ENCODE measurements around the gene SNX5. TPM values are rescaled to one million over a fixed set of nuclear protein-coding genes. Genes with fewer than 3 reads are reported as not detected.

SNX5 gene
- total RNA-seq, 1 experiment from 2014 or later: 159 TPM

DNA sequence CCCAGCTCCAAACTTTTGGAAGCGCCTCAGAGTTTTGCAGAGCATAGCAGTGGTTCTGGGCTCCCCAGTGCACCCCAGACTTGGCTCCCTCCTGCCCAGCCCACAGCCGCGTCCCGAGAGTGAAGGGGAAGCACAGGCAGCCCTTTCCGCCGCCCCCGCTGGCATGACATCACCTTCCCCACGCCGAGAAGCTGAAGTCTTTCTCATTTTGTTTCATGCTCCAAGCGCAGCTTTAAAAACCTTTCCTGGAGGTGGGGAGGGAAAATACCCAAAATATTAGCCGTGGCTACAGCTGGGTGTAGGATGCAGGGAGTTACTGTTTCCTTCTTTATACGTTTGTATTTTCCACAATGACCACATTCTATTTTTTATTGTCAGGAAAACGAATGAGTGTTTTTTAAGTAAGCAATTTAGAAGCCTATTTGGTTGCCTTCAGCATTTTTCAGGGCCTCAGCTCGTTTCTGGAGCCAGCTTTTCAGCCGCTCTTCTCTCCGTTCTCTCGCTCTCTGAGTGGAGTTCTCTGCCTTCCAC is 72.9 kb downstream of the SNX5 start:
- no peak overlapping the region for H3K4me2 ChIP-seq (ENCODE audit: low read length)
- no peaks in the 10 kb centered on the region for H4K20me1 ChIP-seq (ENCODE audit: insufficient read depth)
- H3K36me3 ChIP-seq (ENCODE audit: control insufficient read depth in 1 of 2, insufficient read depth in 2 of 2, low read length in 2 of 2): no peaks in the 10 kb centered on the region
- H3K79me2 ChIP-seq (ENCODE audit: insufficient read depth, low read length): no peaks in the 10 kb centered on the region
- DNase-seq (ENCODE audit: low read depth, low spot score): no peak
- CTCF ChIA-PET: no interaction called here
- H3K9me2 ChIP-seq (ENCODE audit: insufficient read depth): no peaks in the 10 kb centered on the region
- RAD21 ChIA-PET (ENCODE audit: low non-redundant PET in 1 of 2, low total read pairs in 2 of 2, uncharacterized antibody in 2 of 2, unreplicated experiment in 2 of 2): no interaction called here
- ATAC-seq: no peak
- peaks cover 0 to 3% of the 10 kb centered on the region in 2 experiments; a peak in 1 of 4 replicates for H3K4me1 ChIP-seq (ENCODE audit: control insufficient read depth in 1 of 2, insufficient read depth in 2 of 2, low read length in 2 of 2)
- peaks cover 0 to 6% of the 10 kb centered on the region in 2 experiments; a peak in 1 of 4 replicates for H3K9me3 ChIP-seq (ENCODE audit: control insufficient read depth in 1 of 2, insufficient read depth in 1 of 2, low read depth in 1 of 2, low read length in 2 of 2)
- POLR2A ChIA-PET: no interaction called here
- H3K27me3 ChIP-seq (ENCODE audit: insufficient read depth, low read length): no peaks in the 10 kb centered on the region
- no peak overlapping the region for H3K4me3 ChIP-seq (replicated peaks in 1 of 2; ENCODE audit: low read depth in 1 of 2, low read length in 2 of 2)
- intact Hi-C loops (cut with micrococcal nuclease): loop anchor here (10.0 kb wide), 1 partner anchor 391 kb away; no protein-coding TSS in a partner anchor
- H2AFZ ChIP-seq (ENCODE audit: low read depth, low read length, poor library complexity, severe bottlenecking): no peak overlapping the region
- H3K9ac ChIP-seq (ENCODE audit: low read length): no peak overlapping the region
- TF ChIP-seq, protein P1, sequence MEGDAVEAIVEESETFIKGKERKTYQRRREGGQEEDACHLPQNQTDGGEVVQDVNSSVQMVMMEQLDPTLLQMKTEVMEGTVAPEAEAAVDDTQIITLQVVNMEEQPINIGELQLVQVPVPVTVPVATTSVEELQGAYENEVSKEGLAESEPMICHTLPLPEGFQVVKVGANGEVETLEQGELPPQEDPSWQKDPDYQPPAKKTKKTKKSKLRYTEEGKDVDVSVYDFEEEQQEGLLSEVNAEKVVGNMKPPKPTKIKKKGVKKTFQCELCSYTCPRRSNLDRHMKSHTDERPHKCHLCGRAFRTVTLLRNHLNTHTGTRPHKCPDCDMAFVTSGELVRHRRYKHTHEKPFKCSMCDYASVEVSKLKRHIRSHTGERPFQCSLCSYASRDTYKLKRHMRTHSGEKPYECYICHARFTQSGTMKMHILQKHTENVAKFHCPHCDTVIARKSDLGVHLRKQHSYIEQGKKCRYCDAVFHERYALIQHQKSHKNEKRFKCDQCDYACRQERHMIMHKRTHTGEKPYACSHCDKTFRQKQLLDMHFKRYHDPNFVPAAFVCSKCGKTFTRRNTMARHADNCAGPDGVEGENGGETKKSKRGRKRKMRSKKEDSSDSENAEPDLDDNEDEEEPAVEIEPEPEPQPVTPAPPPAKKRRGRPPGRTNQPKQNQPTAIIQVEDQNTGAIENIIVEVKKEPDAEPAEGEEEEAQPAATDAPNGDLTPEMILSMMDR (IDR thresholded peaks at IDR 0.05 in 2 of 3, conservative IDR thresholded peaks at IDR 0.05 in 1 of 3; ENCODE audit: borderline replicate concordance in 1 of 3, insufficient read depth in 1 of 3, low read depth in 2 of 3, low read length in 2 of 3): no peak
- TF ChIP-seq EGR1 (IDR thresholded peaks at IDR 0.05; ENCODE audit: low read depth): no peak
- TF ChIP-seq POLR2A (IDR thresholded peaks at IDR 0.05; ENCODE audit: borderline replicate concordance, extremely low read depth, insufficient read depth, insufficient read length): no peak
- TF ChIP-seq, protein P2, sequence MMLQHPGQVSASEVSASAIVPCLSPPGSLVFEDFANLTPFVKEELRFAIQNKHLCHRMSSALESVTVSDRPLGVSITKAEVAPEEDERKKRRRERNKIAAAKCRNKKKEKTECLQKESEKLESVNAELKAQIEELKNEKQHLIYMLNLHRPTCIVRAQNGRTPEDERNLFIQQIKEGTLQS (IDR thresholded peaks at IDR 0.05): no peak
- no peak for TF ChIP-seq TCF7L2 (IDR thresholded peaks at IDR 0.05; ENCODE audit: borderline replicate concordance, extremely low read depth, insufficient read depth, insufficient read length)
- TF ChIP-seq ELF1 (IDR thresholded peaks at IDR 0.05; ENCODE audit: borderline replicate concordance, low read depth): no peak
- no peak overlapping the region for H3K27ac ChIP-seq (ENCODE audit: low read depth, low read length)
- BruUV-seq (replicated peaks): no TSS peak

DNA sequence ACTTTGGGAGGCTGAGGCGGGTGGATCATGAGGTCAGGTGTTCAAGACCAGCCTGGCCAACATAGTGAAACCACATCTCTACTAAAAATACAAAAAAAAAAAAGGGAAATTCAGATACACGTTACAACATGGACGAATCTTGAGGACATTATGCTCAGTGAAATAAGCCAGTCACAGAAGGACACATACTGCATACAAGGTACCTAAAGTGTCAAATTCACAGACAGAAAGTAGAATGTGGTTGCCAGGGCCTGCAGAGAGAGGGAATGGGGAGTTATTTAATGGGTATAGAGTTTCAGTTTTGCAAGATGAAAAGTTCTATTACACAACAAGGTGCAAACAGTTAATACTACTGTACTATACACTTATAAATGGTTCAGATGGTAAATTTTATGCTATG is 75.1 kb downstream of the SNX5 start:
- POLR2A ChIA-PET: no interaction called here

More for the DNA sequence above, 75.1 kb downstream of the SNX5 start:
- no peak overlapping the region for H3K4me3 ChIP-seq (replicated peaks in 1 of 2; ENCODE audit: low read depth in 1 of 2, low read length in 2 of 2)
- H3K4me1 ChIP-seq (ENCODE audit: control insufficient read depth in 1 of 2, insufficient read depth in 2 of 2, low read length in 2 of 2): peaks cover 0 to 6% of the 10 kb centered on the region in 2 experiments; a peak in 2 of 4 replicates
- no peak for ATAC-seq
- BruUV-seq (replicated peaks): no TSS peak
- no peak for DNase-seq (ENCODE audit: low read depth, low spot score)
- no peaks in the 10 kb centered on the region for H3K79me2 ChIP-seq (ENCODE audit: insufficient read depth, low read length)
- no peak overlapping the region for H2AFZ ChIP-seq (ENCODE audit: low read depth, low read length, poor library complexity, severe bottlenecking)
- no peaks in the 10 kb centered on the region for H4K20me1 ChIP-seq (ENCODE audit: insufficient read depth)
- TF ChIP-seq FOSL1 (IDR thresholded peaks at IDR 0.05; ENCODE audit: low read depth) (no peak), SRF (IDR thresholded peaks at IDR 0.05; ENCODE audit: low read depth) (no peak), SP1 (IDR thresholded peaks at IDR 0.05; ENCODE audit: low read depth) (no peak)
- H3K9me3 ChIP-seq (ENCODE audit: control insufficient read depth in 1 of 2, insufficient read depth in 1 of 2, low read depth in 1 of 2, low read length in 2 of 2): peaks cover 0 to 25% of the 10 kb centered on the region in 2 experiments; a peak in 1 of 4 replicates
- H3K4me2 ChIP-seq (ENCODE audit: low read length): no peak overlapping the region
- no peak overlapping the region for H3K9ac ChIP-seq (ENCODE audit: low read length)
- RAD21 ChIA-PET (ENCODE audit: low non-redundant PET in 1 of 2, low total read pairs in 2 of 2, uncharacterized antibody in 2 of 2, unreplicated experiment in 2 of 2): no interaction called here
- H3K27me3 ChIP-seq (ENCODE audit: insufficient read depth, low read length): no peaks in the 10 kb centered on the region
- no peaks in the 10 kb centered on the region for H3K36me3 ChIP-seq (ENCODE audit: control insufficient read depth in 1 of 2, insufficient read depth in 2 of 2, low read length in 2 of 2)
- no peak overlapping the region for H3K27ac ChIP-seq (ENCODE audit: low read depth, low read length)
- CTCF ChIA-PET: no interaction called here
- no peaks in the 10 kb centered on the region for H3K9me2 ChIP-seq (ENCODE audit: insufficient read depth)
- intact Hi-C loops (cut with micrococcal nuclease): loop anchor here (10.0 kb wide), 1 partner anchor 389 kb away; no protein-coding TSS in a partner anchor

Data from HCT116 (cell line).